K562 (cell line): Measurements from ENCODE around the gene RPL35. TPM values are rescaled to one million over a fixed set of nuclear protein-coding genes. Genes with fewer than 3 reads are reported as not detected.

Experiments used
- ATF3 ChIP-seq, 2 experiments: fragments of 450-650 bp in 1 of 2; sonication (generic) in 1 of 2; formaldehyde crosslinking in 1 of 2; IDR thresholded peaks in 1 of 2; conservative IDR thresholded peaks in 1 of 2; 2 replicates each; pipeline versions ENCODE4 v1.6.1 to v1.8.1; 2016 to 2023; ENCODE audit warnings: mild to moderate bottlenecking in 2 of 2, moderate library complexity in 2 of 2, inconsistent platforms in 1 of 2, missing genetic modification reagents in 1 of 2
- CBX8 ChIP-seq: fragments of 200-600 bp; sonication (generic); IDR thresholded peaks from 2 replicates; pipeline ENCODE4 v1.6.1; 2012; ENCODE audit warnings: borderline replicate concordance, mixed run types, low read depth, mild to moderate bottlenecking, moderate library complexity, mixed read lengths, low read length, control low read depth, inconsistent platforms; ENCODE audit not compliant: poor library complexity, severe bottlenecking; ENCODE audit errors: extremely low read depth
- ETV6 ChIP-seq, 3 experiments: fragments of 150-350 bp in 1 of 3; sonication (generic) in 1 of 3; formaldehyde crosslinking in 1 of 3; IDR thresholded peaks; 2 replicates each; pipeline versions ENCODE4 v1.6.1 to v1.8.0; 2014 to 2022; ENCODE audit warnings: borderline replicate concordance in 2 of 3, low read depth in 2 of 3, antibody characterized with exemption in 1 of 3, low read length in 1 of 3, mild to moderate bottlenecking in 1 of 3, missing genetic modification reagents in 1 of 3
- GATA2 ChIP-seq: sonication (generic); formaldehyde crosslinking; IDR thresholded peaks from 2 replicates; pipeline ENCODE4 v1.4.0; 2020; ENCODE audit warnings: mild to moderate bottlenecking, missing genetic modification reagents
- GTF2A2 ChIP-seq: IDR thresholded peaks from 2 replicates; pipeline ENCODE4 v1.6.1; 2016; ENCODE audit warnings: mild to moderate bottlenecking, missing genetic modification characterization, missing compliant biosample characterization
- GTF3C2 ChIP-seq: IDR thresholded peaks from 3 replicates; pipeline ENCODE4 v1.6.1; 2011; ENCODE audit warnings: borderline replicate concordance, mild to moderate bottlenecking, moderate library complexity; ENCODE audit not compliant: insufficient read length; ENCODE audit errors: extremely low read depth
- HIVEP1 ChIP-seq: fragments of 250-450 bp; sonication (Bioruptor Pico); IDR thresholded peaks from 2 replicates; pipeline ENCODE4 v1.4.0; 2020; ENCODE audit warnings: mild to moderate bottlenecking
- KLF16 ChIP-seq: IDR thresholded peaks from 2 replicates; pipeline ENCODE4 v1.6.1; 2016; ENCODE audit warnings: antibody characterized with exemption
- MAFF ChIP-seq: IDR thresholded peaks from 2 replicates; pipeline ENCODE4 v1.6.1; 2012; ENCODE audit warnings: low read length, improper control_type of control experiment
- MECOM ChIP-seq: fragments of 250-450 bp; sonication (Bioruptor Pico); IDR thresholded peaks from 2 replicates; pipeline ENCODE4 v1.8.0; 2022; ENCODE audit warnings: inconsistent platforms
- MED1 ChIP-seq: sonication (generic); formaldehyde crosslinking; IDR thresholded peaks from 2 replicates; pipeline ENCODE4 v1.8.1; 2023; ENCODE audit warnings: missing genetic modification reagents, borderline replicate concordance
- PHF20 ChIP-seq: fragments of 450-650 bp; IDR thresholded peaks from 2 replicates; pipeline ENCODE4 v1.6.1; 2018; ENCODE audit not compliant: partially characterized antibody
- PTRF ChIP-seq: fragments of 450-650 bp; IDR thresholded peaks from 2 replicates; pipeline ENCODE4 v1.6.1; 2016; ENCODE audit warnings: mild to moderate bottlenecking, missing genetic modification characterization, missing compliant biosample characterization
- RBM15 ChIP-seq: fragments of 200-400 bp; formaldehyde crosslinking; IDR thresholded peaks from 2 replicates; pipeline ENCODE4 v1.6.1; 2018; ENCODE audit warnings: mild to moderate bottlenecking, low read length, moderate library complexity; ENCODE audit not compliant: insufficient read depth
- TAF1 ChIP-seq: IDR thresholded peaks from 2 replicates; pipeline ENCODE4 v1.6.1; 2011; ENCODE audit warnings: mild to moderate bottlenecking, low read length, moderate library complexity; ENCODE audit not compliant: insufficient read depth, control insufficient read depth, severe bottlenecking; ENCODE audit errors: extremely low read depth
- ZFP36 ChIP-seq: fragments of 150-350 bp; IDR thresholded peaks from 2 replicates; pipeline ENCODE4 v1.6.1; 2018; ENCODE audit warnings: low read length, low read depth; ENCODE audit not compliant: partially characterized antibody
- ZNF384 ChIP-seq: IDR thresholded peaks from 2 replicates; pipeline ENCODE4 v1.6.1; 2012; ENCODE audit warnings: low read depth, low read length, improper control_type of control experiment
- ZNF507 ChIP-seq: conservative IDR thresholded peaks from 2 replicates; pipeline ENCODE4 v1.6.1; 2017; ENCODE audit warnings: missing genetic modification characterization, missing compliant biosample characterization
- ZNF511 ChIP-seq: sonication (generic); formaldehyde crosslinking; IDR thresholded peaks from 2 replicates; pipeline ENCODE4 v1.8.0; 2022; ENCODE audit warnings: mild to moderate bottlenecking, missing genetic modification reagents
- polyA plus RNA-seq, 8 experiments: library from polyadenylated mRNA; depleted of rRNA in 4 of 8; stranded (reverse) in 5 of 8; unstranded in 3 of 8; fragments of >200 nt; fragmentation: Nextera tagmentation in 2 of 8; fragmentation: Illumina TruSeq in 1 of 8; extraction: Ambion mirVana in 2 of 8; extraction: Trizol in 1 of 8; gene quantifications; 2 replicates each; pipeline versions ENCODE4 v1.2.1 to v1.2.3, GENCODE V29; 2011 to 2014; ENCODE audit warnings: inconsistent platforms in 1 of 8, missing spikeins in 1 of 8
- total RNA-seq, 7 experiments: library from RNA; depleted of rRNA in 6 of 7; stranded (reverse); fragments of >200 nt in 6 of 7; fragmentation: Illumina TruSeq in 2 of 7; extraction: Trizol in 2 of 7; gene quantifications; 2 replicates each; pipeline versions ENCODE4 v1.2.1 to v1.2.3, GENCODE V29; 2011 to 2021; ENCODE audit warnings: low replicate concordance in 1 of 7
- TF ChIP-seq, protein P1 (sequence below): fragments of 250-450 bp; sonication (Bioruptor Pico); IDR thresholded peaks from 2 replicates; pipeline ENCODE4 v1.8.0; 2021; ENCODE audit warnings: mild to moderate bottlenecking, moderate library complexity

RPL35 gene
- total and polyA plus RNA-seq, 9 of the 15 experiments (the other 6 are each of a cell fraction or from before 2014, with no cell fraction given): 1,755 to 5,101 (median 3,405) TPM

DNA sequence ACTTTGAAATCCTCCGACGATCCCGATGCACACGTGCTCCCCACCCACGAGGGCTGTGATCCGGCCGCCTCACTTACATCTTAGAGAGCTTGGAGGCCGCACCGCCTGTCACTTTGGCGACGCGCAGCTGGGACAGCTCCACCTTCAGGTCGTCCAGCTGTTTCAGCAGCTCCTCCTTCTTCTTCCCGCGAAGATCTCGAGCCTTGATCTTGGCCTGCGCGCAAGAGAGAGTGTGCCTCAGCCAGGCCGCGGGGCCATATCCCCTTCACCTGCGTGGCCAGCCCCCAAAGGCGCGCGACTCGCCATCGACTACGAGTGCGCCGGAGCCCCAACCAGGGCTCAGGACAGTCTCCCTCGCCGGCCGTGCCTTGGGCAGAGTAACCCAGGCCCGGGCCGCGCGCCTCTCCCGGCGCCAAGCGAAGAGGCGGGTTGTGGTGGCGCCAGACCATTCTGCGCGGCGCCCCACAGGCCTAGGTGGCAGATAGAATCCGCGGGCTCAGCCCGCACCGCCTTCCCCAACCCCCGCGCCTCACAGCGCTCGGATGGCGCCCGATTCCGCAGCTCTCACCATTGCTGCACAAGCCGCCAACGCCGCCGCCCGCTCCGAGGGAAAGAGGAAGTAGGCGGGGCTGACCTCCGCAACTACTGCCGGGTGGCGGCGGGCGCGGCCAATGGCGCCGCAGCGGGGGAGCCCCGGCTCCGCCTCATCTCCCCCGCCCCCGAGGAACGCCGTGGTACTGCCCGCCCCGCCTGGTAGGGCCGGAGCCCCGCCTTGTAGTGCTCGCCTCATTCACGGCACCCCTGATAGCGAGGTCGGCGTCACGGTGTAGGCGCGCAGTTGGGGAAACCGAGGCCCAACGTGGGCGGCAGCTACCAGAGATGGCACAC, at the start of gene RPL35, which contains the start of gene ARPC5L (continued):
- TF ChIP-seq CBX8 (no peak), ATF3 (IDR thresholded peaks at IDR 0.05) (no peak), ATF3 (CRISPR knock-in tag; conservative IDR thresholded peaks at IDR 0.05) (no peak), KLF16 (no peak), ETV6 (IDR thresholded peaks at IDR 0.05; ENCODE audit: borderline replicate concordance in 1 of 2, low read depth in 2 of 2, low read length in 1 of 2) (no peak; a peak in 1 of 4 replicates), ETV6 (CRISPR knock-in tag; IDR thresholded peaks at IDR 0.05; ENCODE audit: borderline replicate concordance) (peak; percentile 27; the same call in 1 of the 2 replicates), PTRF (no peak), HIVEP1 (CRISPR knock-in tag) (no peak), PHF20 (peak; percentile 91), MECOM (CRISPR knock-in tag) (no peak), GATA2 (CRISPR knock-in tag) (peak; percentile 64), MED1 (CRISPR knock-in tag) (no peak), ZNF384 (peak; percentile 35; the same call in 1 of the 2 replicates), ZNF507 (tag) (no peak), ZNF511 (CRISPR knock-in tag) (peak; percentile 44; the same call in 1 of the 2 replicates), GTF2A2 (peak; percentile 82), TAF1 (peak; percentile 96), MAFF (peak; percentile 3; the same call in 1 of the 2 replicates), ZFP36 (no peak), GTF3C2 (no peak), RBM15 (0 out of 2 replicates have a peak, but pooled peaks have one; percentile 28)
- TF ChIP-seq, protein P1, sequence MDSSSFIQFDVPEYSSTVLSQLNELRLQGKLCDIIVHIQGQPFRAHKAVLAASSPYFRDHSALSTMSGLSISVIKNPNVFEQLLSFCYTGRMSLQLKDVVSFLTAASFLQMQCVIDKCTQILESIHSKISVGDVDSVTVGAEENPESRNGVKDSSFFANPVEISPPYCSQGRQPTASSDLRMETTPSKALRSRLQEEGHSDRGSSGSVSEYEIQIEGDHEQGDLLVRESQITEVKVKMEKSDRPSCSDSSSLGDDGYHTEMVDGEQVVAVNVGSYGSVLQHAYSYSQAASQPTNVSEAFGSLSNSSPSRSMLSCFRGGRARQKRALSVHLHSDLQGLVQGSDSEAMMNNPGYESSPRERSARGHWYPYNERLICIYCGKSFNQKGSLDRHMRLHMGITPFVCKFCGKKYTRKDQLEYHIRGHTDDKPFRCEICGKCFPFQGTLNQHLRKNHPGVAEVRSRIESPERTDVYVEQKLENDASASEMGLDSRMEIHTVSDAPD (CRISPR knock-in tag): no peak
